A549 (cell line): Measurements from ENCODE around the gene PPP1R9A. TPM values are rescaled to one million over a fixed set of nuclear protein-coding genes. Genes with fewer than 3 reads are reported as not detected.

ENCODE experiments used
- ATAC-seq, 2 experiments: fragments of 200-7000 bp in 1 of 2; fragments of >200 bp in 1 of 2; cut with Nextera tagmentation in 1 of 2; cut with Tn5 transposase in 1 of 2; 3 replicates each; pipeline versions ENCODE4 v1.8.0 to v1.9.1; 2018 to 2020; ENCODE audit warnings: mild to moderate bottlenecking in 1 of 2, moderate library complexity in 1 of 2
- CTCF ChIA-PET: fragments of 300-600 bp; sonication (Branson Sonifier 250); formaldehyde crosslinking; extraction: SDS; loops from one replicate; lab custom pipeline; 2021; ENCODE audit warnings: antibody characterized with exemption, inconsistent platforms; lab: Yijun Ruan, JAX
- POLR2A ChIA-PET: fragments of 350-600 bp; formaldehyde crosslinking; extraction: SDS; loops from one replicate; lab custom pipeline; 2021; ENCODE audit warnings: antibody characterized with exemption, inconsistent platforms; lab: Yijun Ruan, JAX
- DNase-seq, 2 experiments: peaks; one replicate each; pipeline versions ENCODE4 v3.0.0 to v3.0.0-alpha.2; 2011 to 2016; ENCODE audit warnings: low read depth in 1 of 2, low spot score in 1 of 2
- FAIRE-seq: peaks from 2 replicates; lab custom pipeline; 2011; peaks lifted over from hg19 to GRCh38; lab: Jason Lieb, UNC
- H3K27ac ChIP-seq, 2 experiments: fragments of >200 bp; sonication (Bioruptor Twin); formaldehyde crosslinking; 3 replicates each; pipeline ENCODE4 v1.5.1; 2016 to 2017
- H3K4me1 ChIP-seq: fragments of >200 bp; sonication (Bioruptor Twin); formaldehyde crosslinking; 3 replicates; pipeline ENCODE4 v1.6.1; 2016
- H3K4me2 ChIP-seq: fragments of >200 bp; sonication (Bioruptor Twin); formaldehyde crosslinking; 3 replicates; pipeline ENCODE4 v1.6.1; 2016
- H3K4me3 ChIP-seq: fragments of >200 bp; sonication (Bioruptor Twin); formaldehyde crosslinking; 3 replicates; pipeline ENCODE4 v1.5.1; 2016
- H3K9me3 ChIP-seq: fragments of >200 bp; sonication (Bioruptor Twin); formaldehyde crosslinking; 3 replicates; pipeline ENCODE4 v1.6.1; 2016
- ATOH8 ChIP-seq: fragments of 250-450 bp; sonication (Bioruptor Pico); IDR thresholded peaks from 2 replicates; pipeline ENCODE4 v1.5.0; 2020; ENCODE audit warnings: low read depth, mild to moderate bottlenecking, moderate library complexity
- CEBPB ChIP-seq, 2 experiments: fragments of >200 bp in 1 of 2; sonication (Bioruptor Twin) in 1 of 2; formaldehyde crosslinking in 1 of 2; IDR thresholded peaks; 2 replicates each; pipeline ENCODE4 v1.6.1; 2012 to 2016
- CHD4 ChIP-seq: fragments of 200-600 bp; sonication (generic); IDR thresholded peaks from 2 replicates; pipeline ENCODE4 v1.6.1; 2016; ENCODE audit warnings: antibody characterized with exemption, mild to moderate bottlenecking, borderline replicate concordance
- CTCF ChIP-seq: fragments of >200 bp; sonication (Bioruptor Twin); formaldehyde crosslinking; IDR thresholded peaks from 3 replicates; pipeline ENCODE4 v1.5.1; 2016
- E2F6 ChIP-seq: IDR thresholded peaks from 2 replicates; pipeline ENCODE4 v1.6.1; 2012; ENCODE audit warnings: low read depth, borderline replicate concordance
- EHF ChIP-seq: fragments of 250-450 bp; sonication (Bioruptor Pico); IDR thresholded peaks from 2 replicates; pipeline ENCODE4 v1.5.0; 2020; ENCODE audit warnings: mild to moderate bottlenecking
- EHMT2 ChIP-seq: fragments of 200-600 bp; sonication (generic); IDR thresholded peaks from 2 replicates; pipeline ENCODE4 v1.6.1; 2016; ENCODE audit warnings: antibody characterized with exemption, low read depth, mild to moderate bottlenecking, moderate library complexity
- EP300 ChIP-seq, 2 experiments: fragments of >200 bp; sonication (Bioruptor Twin); formaldehyde crosslinking; IDR thresholded peaks; 2 replicates in 1 of 2; 3 replicates in 1 of 2; pipeline ENCODE4 v1.6.1; 2016 to 2017
- FOXS1 ChIP-seq: fragments of 250-450 bp; sonication (Bioruptor Pico); IDR thresholded peaks from 2 replicates; pipeline ENCODE4 v1.5.0; 2020; ENCODE audit warnings: mild to moderate bottlenecking, moderate library complexity
- GATA3 ChIP-seq: IDR thresholded peaks from 2 replicates; pipeline ENCODE4 v1.6.1; 2012; ENCODE audit warnings: borderline replicate concordance
- HES2 ChIP-seq: fragments of >200 bp; sonication (Bioruptor Twin); formaldehyde crosslinking; IDR thresholded peaks from 2 replicates; pipeline ENCODE4 v1.6.1; 2016
- HEYL ChIP-seq: fragments of 250-450 bp; sonication (Bioruptor Pico); IDR thresholded peaks from 2 replicates; pipeline ENCODE4 v1.8.0; 2021; ENCODE audit warnings: mild to moderate bottlenecking, moderate library complexity
- HOXA7 ChIP-seq: fragments of 250-450 bp; sonication (Bioruptor Pico); IDR thresholded peaks from 2 replicates; pipeline ENCODE4 v1.5.0; 2020; ENCODE audit warnings: mild to moderate bottlenecking, moderate library complexity
- HOXB5 ChIP-seq: fragments of 250-450 bp; sonication (Bioruptor Pico); IDR thresholded peaks from 2 replicates; pipeline ENCODE4 v1.5.0; 2020; ENCODE audit warnings: mild to moderate bottlenecking, moderate library complexity
- JUN ChIP-seq, 2 experiments: fragments of >200 bp; sonication (Bioruptor Twin); formaldehyde crosslinking; IDR thresholded peaks; 2 replicates in 1 of 2; 3 replicates in 1 of 2; pipeline ENCODE4 v1.6.1; 2016 to 2017
- JUNB ChIP-seq: fragments of >200 bp; sonication (Bioruptor Twin); formaldehyde crosslinking; IDR thresholded peaks from 2 replicates; pipeline ENCODE4 v1.6.1; 2016
- MAX ChIP-seq: IDR thresholded peaks from 2 replicates; pipeline ENCODE4 v1.6.1; 2012
- MYC ChIP-seq: IDR thresholded peaks from 2 replicates; pipeline ENCODE4 v1.6.1; 2012; ENCODE audit warnings: mild to moderate bottlenecking, inconsistent platforms, low read length, improper control_type of control experiment, borderline replicate concordance
- NFE2L2 ChIP-seq: fragments of 150-350 bp; conservative IDR thresholded peaks from 2 replicates; pipeline ENCODE4 v1.6.1; 2014; ENCODE audit warnings: low read length
- NR3C1 ChIP-seq: fragments of >200 bp; sonication (Bioruptor Twin); formaldehyde crosslinking; IDR thresholded peaks from 3 replicates; pipeline ENCODE4 v1.6.1; 2017
- PHF8 ChIP-seq: fragments of 200-600 bp; sonication (generic); IDR thresholded peaks from 2 replicates; pipeline ENCODE4 v1.6.1; 2016; ENCODE audit warnings: low read depth, mild to moderate bottlenecking, antibody characterized with exemption, moderate library complexity, borderline replicate concordance
- POLR2A ChIP-seq: IDR thresholded peaks from 2 replicates; pipeline ENCODE4 v1.6.1; 2012; ENCODE audit warnings: mild to moderate bottlenecking, low read length
- POLR2AphosphoS2 ChIP-seq: conservative IDR thresholded peaks from 2 replicates; pipeline ENCODE4 v1.6.1; 2012; ENCODE audit warnings: low read length, improper control_type of control experiment, inconsistent platforms
- RARB ChIP-seq: fragments of 250-450 bp; sonication (Bioruptor Pico); IDR thresholded peaks from 2 replicates; pipeline ENCODE4 v1.8.0; 2021; ENCODE audit warnings: mild to moderate bottlenecking, moderate library complexity
- RCOR1 ChIP-seq: fragments of 150-350 bp; IDR thresholded peaks from 2 replicates; pipeline ENCODE4 v1.6.1; 2014; ENCODE audit warnings: antibody characterized with exemption, low read length, low read depth
- RNF2 ChIP-seq: fragments of 200-600 bp; sonication (generic); IDR thresholded peaks from 2 replicates; pipeline ENCODE4 v1.6.1; 2016; ENCODE audit warnings: low read depth, mild to moderate bottlenecking, antibody characterized with exemption, moderate library complexity, borderline replicate concordance
- SMC3 ChIP-seq: fragments of >200 bp; sonication (Bioruptor Twin); formaldehyde crosslinking; IDR thresholded peaks from 3 replicates; pipeline ENCODE4 v1.6.1; 2018; ENCODE audit warnings: inconsistent platforms
- TP53 ChIP-seq: fragments of 250-450 bp; sonication (Bioruptor Pico); IDR thresholded peaks from 2 replicates; pipeline ENCODE4 v1.5.0; 2021; ENCODE audit warnings: mild to moderate bottlenecking, moderate library complexity
- ZC3H11A ChIP-seq: fragments of 450-650 bp; IDR thresholded peaks from 2 replicates; pipeline ENCODE4 v1.6.1; 2014; ENCODE audit warnings: antibody characterized with exemption, mild to moderate bottlenecking
- ZNF302 ChIP-seq: fragments of 250-450 bp; sonication (Bioruptor Pico); IDR thresholded peaks from 2 replicates; pipeline ENCODE4 v1.9.0; 2021; ENCODE audit warnings: inconsistent platforms, mild to moderate bottlenecking, moderate library complexity
- ZSCAN20 ChIP-seq: fragments of 250-450 bp; sonication (Bioruptor Pico); IDR thresholded peaks from 2 replicates; pipeline ENCODE4 v1.8.0; 2022; ENCODE audit warnings: mild to moderate bottlenecking, moderate library complexity
- WGBS: methylation state at CpG from one replicate; pipeline ENCODE4 v1.1.6; 2017; ENCODE audit errors: missing lambda C conversion rate; 5-methylcytosine and 5-hydroxymethylcytosine counted together
- polyA plus RNA-seq, 4 experiments: library from polyadenylated mRNA; depleted of rRNA in 3 of 4; stranded (reverse); fragments of >200 nt; fragmentation: RNase III in 1 of 4; extraction: RNeasy Plus Mini Kit Qiagen cat#74134 plus additional on column Dnase treatment in 1 of 4; gene quantifications; 2 replicates in 3 of 4; 3 replicates in 1 of 4; pipeline ENCODE4 v1.2.3, GENCODE V29; 2011 to 2017
- TF ChIP-seq, protein P1 (sequence below): IDR thresholded peaks from 2 replicates; pipeline ENCODE4 v1.6.1; 2012

Gene PPP1R9A
- polyA plus RNA-seq, 2 of the 4 experiments (the other 2 are of a cell fraction), result 5.0 to 18.7 TPM

DNA sequence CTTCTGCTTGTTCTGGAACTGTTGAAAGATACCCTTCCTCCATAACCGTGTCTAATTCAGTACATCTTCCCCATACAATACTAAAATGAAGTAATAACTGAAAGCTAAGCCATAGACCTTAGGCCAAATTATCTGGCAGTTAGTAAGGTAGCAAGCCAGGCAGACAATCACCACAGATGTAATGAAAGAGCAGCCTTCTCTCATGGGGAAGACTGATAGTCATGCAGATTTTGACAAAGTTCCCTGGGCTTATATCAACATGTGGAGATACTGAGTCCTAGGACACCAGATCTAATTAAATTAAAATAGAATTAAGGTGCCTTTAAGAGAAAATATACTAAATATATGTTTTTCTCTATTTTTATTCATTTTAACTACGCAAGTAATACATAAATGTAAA, 355.5 kb downstream of the PPP1R9A start:
- no peaks in the 10 kb centered on the region for H3K9me3 ChIP-seq
- ChIA-PET POLR2A (no interaction called here), CTCF (interaction anchor here (1.2 kb wide), 1 partner anchor 133 kb away, joined by 4 read pairs; the partner anchor contains the start of gene PON3)
- WGBS, result 86% methylated on average over 2 of the region's 2 CpGs
- peak overlapping the region; percentile 97 to 100 for H3K27ac ChIP-seq
- DNase-seq, result no peak
- peaks cover 55% of the 10 kb centered on the region for H3K4me1 ChIP-seq
- no peak overlapping the region for H3K4me3 ChIP-seq
- peak overlapping the region; percentile 67 for H3K4me2 ChIP-seq
- TF ChIP-seq SMC3, result no peak
- peak; percentile 39 for FAIRE-seq
- ATAC-seq, result no peak

DNA sequence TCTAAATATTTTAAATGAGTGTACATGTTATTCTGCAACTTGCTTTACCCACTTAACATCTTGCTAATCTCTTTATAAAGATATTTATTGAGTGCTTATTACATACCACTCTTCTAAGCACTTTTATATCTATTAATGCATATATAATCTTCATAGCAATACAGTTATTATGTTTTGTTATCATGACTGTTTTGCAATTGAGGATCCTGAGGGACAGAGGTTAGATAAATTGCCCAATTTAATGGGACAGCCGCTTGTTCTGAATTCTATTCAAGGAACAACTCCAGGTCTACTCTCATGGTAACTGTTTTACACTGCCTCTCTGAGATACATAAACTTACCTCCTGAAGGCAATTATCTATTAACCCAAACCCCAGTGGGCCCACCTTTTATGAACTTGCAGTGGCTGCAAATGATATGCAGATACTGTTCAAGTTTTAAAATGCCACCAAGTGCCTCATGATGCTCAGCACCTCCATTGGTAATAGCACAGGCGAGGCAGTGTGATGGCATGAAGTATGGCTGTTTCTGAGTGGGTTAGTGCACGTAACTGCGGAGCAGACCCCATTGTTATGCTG, 356.5 kb downstream of the PPP1R9A start:
- no peak for TF ChIP-seq RNF2
- peak; percentile 71; the same call in 1 of the 2 replicates for TF ChIP-seq HOXB5
- no peak for TF ChIP-seq EHMT2
- no peak for TF ChIP-seq NR3C1
- no peak for TF ChIP-seq CHD4
- no peak for TF ChIP-seq RARB (CRISPR knock-in tag)
- no peak for TF ChIP-seq NFE2L2
- no peak for TF ChIP-seq EP300 (IDR thresholded peaks at IDR 0.05)
- TF ChIP-seq ATOH8 (CRISPR knock-in tag), result no peak
- no peak for TF ChIP-seq HOXA7 (CRISPR knock-in tag)
- TF ChIP-seq GATA3, result no peak
- TF ChIP-seq, protein P1, sequence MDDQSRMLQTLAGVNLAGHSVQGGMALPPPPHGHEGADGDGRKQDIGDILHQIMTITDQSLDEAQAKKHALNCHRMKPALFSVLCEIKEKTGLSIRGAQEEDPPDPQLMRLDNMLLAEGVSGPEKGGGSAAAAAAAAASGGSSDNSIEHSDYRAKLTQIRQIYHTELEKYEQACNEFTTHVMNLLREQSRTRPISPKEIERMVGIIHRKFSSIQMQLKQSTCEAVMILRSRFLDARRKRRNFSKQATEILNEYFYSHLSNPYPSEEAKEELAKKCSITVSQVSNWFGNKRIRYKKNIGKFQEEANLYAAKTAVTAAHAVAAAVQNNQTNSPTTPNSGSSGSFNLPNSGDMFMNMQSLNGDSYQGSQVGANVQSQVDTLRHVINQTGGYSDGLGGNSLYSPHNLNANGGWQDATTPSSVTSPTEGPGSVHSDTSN, result no peak
- no peak for TF ChIP-seq ZNF302 (CRISPR knock-in tag)
- TF ChIP-seq E2F6, result no peak
- no peak for TF ChIP-seq ZC3H11A
- TF ChIP-seq CEBPB (IDR thresholded peaks at IDR 0.05), result peak; percentile 85 to 89
- no peak for TF ChIP-seq MAX
- TF ChIP-seq PHF8, result no peak
- no peak for TF ChIP-seq CTCF
- peak; percentile 78; the same call in 1 of the 2 replicates for TF ChIP-seq HEYL (CRISPR knock-in tag)
- TF ChIP-seq ZSCAN20 (CRISPR knock-in tag), result 0 out of 2 replicates have a peak, but pooled peaks have one; percentile 53
- no peak for TF ChIP-seq TP53 (CRISPR knock-in tag)
- no peak for TF ChIP-seq FOXS1
- TF ChIP-seq HES2, result no peak
- no peak for TF ChIP-seq JUNB
- no peak for TF ChIP-seq RCOR1
- TF ChIP-seq EHF (CRISPR knock-in tag), result no peak
- TF ChIP-seq POLR2AphosphoS2, result no peak
- TF ChIP-seq MYC, result 0 out of 2 replicates have a peak, but pooled peaks have one; percentile 24
- no peak; a peak in 1 of 5 replicates for TF ChIP-seq JUN (IDR thresholded peaks at IDR 0.05)
- no peak for TF ChIP-seq POLR2A
- Histone ChIP-seq H3K4me1 (peaks cover 58% of the 10 kb centered on the region), H3K4me2 (peak overlapping the region; percentile 67), H3K4me3 (no peak overlapping the region), H3K9me3 (no peaks in the 10 kb centered on the region), H3K27ac (peak overlapping the region; percentile 97 to 100)
- peak in 1 of 2 experiments; percentile 13 for DNase-seq
- ATAC-seq, result peak in 1 of 2 experiments; percentile 77; a peak in 2 of 6 replicates
- WGBS, result 2% methylated on average over 4 of the region's 4 CpGs
- POLR2A ChIA-PET, result interaction anchor here (1.2 kb wide), 1 partner anchor 132 kb away, joined by 6 read pairs; the partner anchor contains the start of gene PON3
- FAIRE-seq, result peak; percentile 39
- CTCF ChIA-PET, result interaction anchor here (2.0 to 3.3 kb wide), 3 partner anchors 17 to 214 kb away, joined by 8 to 23 read pairs (median 10); partner anchors contain the start of gene PON3
